Activated naive CD4-positive, alpha-beta T cell treated with anti-CD3 and anti-CD28 coated beads for 36 hours (primary cell): ENCODE results near the gene POC5. TPM values are rescaled to one million over a fixed set of nuclear protein-coding genes. Genes with fewer than 3 reads are reported as not detected.
A peak's percentile ranks its signal among the peaks of the same experiment; 100 is the strongest.
"Not testable (repeated sequence)": the region's sequence is repeated elsewhere in the genome, so short reads cannot be mapped to it uniquely, and the experiment has no call there.

Experiments used
- CTCF ChIA-PET: fragments of 350-600 bp; sonication (Branson Sonifier 250); formaldehyde crosslinking; loops from one replicate; lab custom pipeline; 2021; ENCODE audit warnings: antibody characterized with exemption; lab: Charles Lee
- DNase-seq: peaks from one replicate; pipeline ENCODE4 v3.0.0-alpha.2; 2020
- H3K27ac Mint-ChIP-seq: one replicate; pipeline ENCODE4 v1.8.0; 2021; ENCODE audit warnings: mild to moderate bottlenecking, mixed read lengths
- H3K27me3 Mint-ChIP-seq: one replicate; pipeline ENCODE4 v1.8.0; 2021; ENCODE audit warnings: low read depth, mixed read lengths
- H3K36me3 Mint-ChIP-seq: one replicate; pipeline ENCODE4 v1.8.0; 2021; ENCODE audit warnings: low read depth, mixed read lengths
- H3K4me1 Mint-ChIP-seq: one replicate; pipeline ENCODE4 v1.8.0; 2021; ENCODE audit warnings: low read depth, mixed read lengths
- H3K4me3 Mint-ChIP-seq: one replicate; pipeline ENCODE4 v1.8.0; 2021; ENCODE audit warnings: mild to moderate bottlenecking, moderate library complexity, mixed read lengths
- H3K9me3 Mint-ChIP-seq: one replicate; pipeline ENCODE4 v1.8.0; 2021; ENCODE audit warnings: mixed read lengths
- intact Hi-C: fragments of 100-400 bp; cut with micrococcal nuclease; formaldehyde crosslinking; loops from one replicate; pipeline ENCODE4 v1.15.1; 2023
- total RNA-seq, 2 experiments: library from RNA; stranded (reverse); gene quantifications; one replicate each; pipeline ENCODE4 v1.2.3, GENCODE V29; 2021

The POC5 gene
- total RNA-seq, 2 experiments from 2014 or later: 17.5 to 17.7 TPM

- H3K4me3 Mint-ChIP-seq, DNase-seq, H3K9me3 Mint-ChIP-seq, H3K27ac Mint-ChIP-seq, H3K4me1 Mint-ChIP-seq, intact Hi-C loops, H3K27me3 Mint-ChIP-seq, CTCF ChIA-PET: not testable (repeated sequence)
- peaks cover 30% of the 10 kb centered on the region for H3K36me3 Mint-ChIP-seq
Measured at GRCh38 chr5:75695472-75696351, 21.5 kb downstream of the POC5 start.

DNA sequence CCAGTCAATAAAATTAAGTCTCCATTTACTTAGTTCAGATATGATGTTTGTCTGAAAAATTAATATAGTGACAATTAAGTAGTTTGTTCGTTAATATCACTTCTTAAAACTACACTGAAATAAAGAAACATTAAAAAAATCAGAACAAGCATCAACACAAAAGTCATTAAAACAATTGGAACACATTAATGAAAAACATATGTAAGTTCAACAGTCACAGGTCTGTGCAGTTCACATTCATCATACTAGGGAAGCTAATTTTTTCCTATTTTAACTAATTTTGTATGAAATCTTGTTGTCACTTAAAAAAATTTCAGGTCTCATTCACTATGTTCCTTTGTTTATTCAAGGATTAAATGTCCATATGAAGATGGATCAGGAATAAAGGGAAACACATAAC lies 22.5 kb downstream of the POC5 start:
- Mint-ChIP-seq H3K27ac (no peak overlapping the region), H3K4me1 (peaks cover 3% of the 10 kb centered on the region), H3K9me3 (no peaks in the 10 kb centered on the region), H3K36me3 (peaks cover 27% of the 10 kb centered on the region), H3K27me3 (no peaks in the 10 kb centered on the region), H3K4me3 (no peak overlapping the region)
- DNase-seq: no peak
- CTCF ChIA-PET: no interaction called here
- intact Hi-C loops: no loop called here

DNA sequence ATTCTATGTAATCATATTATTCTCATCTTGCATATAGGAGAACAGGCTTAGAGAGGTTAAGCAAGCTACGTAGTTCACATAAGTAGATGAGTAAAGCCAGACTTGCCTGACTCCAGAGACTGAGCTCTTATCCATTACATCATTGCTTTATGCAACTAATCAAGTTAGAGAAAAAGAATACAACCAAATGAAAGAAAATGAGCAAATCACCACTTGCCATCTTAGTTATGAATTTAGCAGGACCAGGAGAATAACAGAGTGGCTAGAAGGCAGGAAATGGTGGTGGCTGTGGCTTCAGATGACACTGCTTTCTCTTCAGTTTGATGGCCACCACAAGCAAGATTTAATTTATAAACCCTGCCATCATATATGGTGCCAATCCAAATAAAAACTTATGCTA lies 26.6 kb downstream of the POC5 start:
- DNase-seq: no peak
- no peaks in the 10 kb centered on the region for H3K4me1 Mint-ChIP-seq
- intact Hi-C loops: no loop called here
- H3K27ac Mint-ChIP-seq: no peak overlapping the region
- no peaks in the 10 kb centered on the region for H3K27me3 Mint-ChIP-seq
- CTCF ChIA-PET: interaction anchor here (1.0 kb wide), 1 partner anchor 755 kb away, joined by 3 read pairs; no protein-coding TSS in a partner anchor
- H3K9me3 Mint-ChIP-seq: no peaks in the 10 kb centered on the region
- H3K4me3 Mint-ChIP-seq: no peak overlapping the region
- peaks cover 18% of the 10 kb centered on the region for H3K36me3 Mint-ChIP-seq

GRCh38 chr5:75686480-75686879 lies 30.8 kb downstream of the POC5 start:
- Mint-ChIP-seq H3K27me3 (no peaks in the 10 kb centered on the region), H3K27ac (no peak overlapping the region), H3K36me3 (peaks cover 7% of the 10 kb centered on the region), H3K4me1 (no peaks in the 10 kb centered on the region), H3K4me3 (no peak overlapping the region), H3K9me3 (no peaks in the 10 kb centered on the region)
- no peak for DNase-seq
- CTCF ChIA-PET: interaction anchor here (1.6 kb wide), 1 partner anchor 449 kb away, joined by 4 read pairs; the partner anchor contains the start of gene ANKRD31
- intact Hi-C loops: no loop called here

- Mint-ChIP-seq H3K27ac (no peak overlapping the region), H3K9me3 (no peaks in the 10 kb centered on the region), H3K4me1 (no peaks in the 10 kb centered on the region), H3K27me3 (no peaks in the 10 kb centered on the region), H3K4me3 (no peak overlapping the region), H3K36me3 (peaks cover 7% of the 10 kb centered on the region)
- intact Hi-C loops: no loop called here
- no peak for DNase-seq
- CTCF ChIA-PET: interaction anchor here (0.7 to 1.6 kb wide), 2 partner anchors 374 to 448 kb away, joined by 3 to 4 read pairs; partner anchors contain the start of gene ANKRD31
Measured at GRCh38 chr5:75685141-75685540, 32.1 kb downstream of the POC5 start.

GRCh38 chr5:75681125-75681830 lies 36.0 kb downstream of the POC5 start:
- H3K4me3 Mint-ChIP-seq: no peak overlapping the region
- H3K9me3 Mint-ChIP-seq: no peaks in the 10 kb centered on the region
- CTCF ChIA-PET: interaction anchor here (0.6 to 2.0 kb wide), 11 partner anchors 9 to 708 kb away, joined by 3 to 13 read pairs (median 4); partner anchors contain the start of gene ANKRD31
- peaks cover 4% of the 10 kb centered on the region for H3K36me3 Mint-ChIP-seq
- DNase-seq: no peak
- H3K27me3 Mint-ChIP-seq: no peaks in the 10 kb centered on the region
- H3K27ac Mint-ChIP-seq: no peak overlapping the region
- intact Hi-C loops: loop anchor here (1.0 to 5.0 kb wide), 3 partner anchors 170 to 444 kb away; partner anchors contain the start of genes CERT1 and POLK
- peaks cover 12% of the 10 kb centered on the region for H3K4me1 Mint-ChIP-seq

- CTCF ChIA-PET: interaction anchor here (0.6 kb wide), 2 partner anchors 170 to 371 kb away, joined by 4 to 6 read pairs; no protein-coding TSS in a partner anchor
- Mint-ChIP-seq H3K4me1 (peaks cover 12% of the 10 kb centered on the region), H3K36me3 (no peaks in the 10 kb centered on the region), H3K9me3 (no peaks in the 10 kb centered on the region), H3K27me3 (no peaks in the 10 kb centered on the region), H3K27ac (peak overlapping the region; percentile 66), H3K4me3 (no peak overlapping the region)
- intact Hi-C loops: loop anchor here (1.0 kb wide), 1 partner anchor 9 kb away; no protein-coding TSS in a partner anchor
- DNase-seq: peak; percentile 41
Measured at GRCh38 chr5:75678155-75678554, 39.1 kb downstream of the POC5 start.

DNA sequence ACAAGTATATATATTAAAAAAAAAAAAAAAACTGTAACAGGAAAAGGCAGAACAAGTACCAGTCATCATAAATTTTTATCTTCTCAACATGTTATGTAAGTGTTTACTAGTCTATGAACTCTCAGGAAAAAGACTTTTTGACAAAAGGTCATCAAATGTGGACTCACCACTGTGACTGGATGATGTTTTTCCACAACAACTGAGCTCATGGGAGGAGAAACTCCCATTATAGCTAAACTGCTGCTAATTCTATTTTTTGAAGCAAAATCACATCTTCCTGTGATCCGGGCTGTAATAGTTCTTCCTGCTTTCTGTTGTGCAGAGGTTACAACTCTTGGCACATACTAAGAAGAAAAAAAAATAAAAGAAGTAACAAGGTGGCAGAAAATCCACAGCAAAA lies 39.6 kb downstream of the POC5 start:
- CTCF ChIA-PET: interaction anchor here (0.6 kb wide), 2 partner anchors 170 to 372 kb away, joined by 4 to 6 read pairs; no protein-coding TSS in a partner anchor
- Mint-ChIP-seq H3K4me3 (peak overlapping the region; percentile 7), H3K9me3 (no peaks in the 10 kb centered on the region), H3K27ac (peak overlapping the region; percentile 66), H3K36me3 (peaks cover under 1% of the 10 kb centered on the region), H3K4me1 (peaks cover 12% of the 10 kb centered on the region), H3K27me3 (no peaks in the 10 kb centered on the region)
- intact Hi-C loops: loop anchor here (1.0 kb wide), 1 partner anchor 8 kb away; no protein-coding TSS in a partner anchor
- DNase-seq: no peak

GRCh38 chr5:75675783-75676182 lies 41.5 kb downstream of the POC5 start:
- peaks cover 5% of the 10 kb centered on the region for H3K36me3 Mint-ChIP-seq
- H3K9me3 Mint-ChIP-seq: no peaks in the 10 kb centered on the region
- no peak for DNase-seq
- peaks cover 18% of the 10 kb centered on the region for H3K4me1 Mint-ChIP-seq
- no peaks in the 10 kb centered on the region for H3K27me3 Mint-ChIP-seq
- no peak overlapping the region for H3K4me3 Mint-ChIP-seq
- H3K27ac Mint-ChIP-seq: no peak overlapping the region
- intact Hi-C loops: no loop called here
- CTCF ChIA-PET: interaction anchor here (1.0 to 1.7 kb wide), 2 partner anchors 11 to 439 kb away, joined by 3 to 4 read pairs; partner anchors contain the start of gene ANKRD31

- CTCF ChIA-PET: interaction anchor here (1.4 kb wide), 1 partner anchor 9 kb away, joined by 4 read pairs; no protein-coding TSS in a partner anchor
- H3K4me3 Mint-ChIP-seq: no peak overlapping the region
- H3K27me3 Mint-ChIP-seq: no peaks in the 10 kb centered on the region
- H3K27ac Mint-ChIP-seq: no peak overlapping the region
- DNase-seq: no peak
- peaks cover 33% of the 10 kb centered on the region for H3K4me1 Mint-ChIP-seq
- peaks cover 5% of the 10 kb centered on the region for H3K36me3 Mint-ChIP-seq
- no peaks in the 10 kb centered on the region for H3K9me3 Mint-ChIP-seq
- intact Hi-C loops: no loop called here
Measured at GRCh38 chr5:75672616-75673015, 44.6 kb downstream of the POC5 start.

DNA sequence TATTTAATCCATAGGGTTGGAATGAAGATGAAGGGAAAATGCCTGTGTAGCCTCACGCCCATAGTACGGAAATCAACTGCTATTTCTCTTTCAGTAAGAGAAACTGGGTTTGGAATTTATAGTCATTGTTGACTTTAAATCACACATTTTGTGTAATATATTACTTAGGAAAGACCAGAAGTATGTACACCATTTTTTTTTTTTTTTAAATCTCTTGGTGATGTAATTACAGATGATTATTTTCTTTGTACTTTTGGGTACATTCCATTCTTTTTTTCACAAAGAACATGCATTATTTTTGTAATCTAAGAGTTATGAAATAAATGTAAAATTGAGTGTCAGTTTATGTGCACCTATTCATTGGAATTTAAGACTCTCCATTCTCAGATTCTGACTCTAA lies 45.7 kb downstream of the POC5 start:
- intact Hi-C loops: no loop called here
- Mint-ChIP-seq H3K27ac (no peak overlapping the region), H3K9me3 (no peaks in the 10 kb centered on the region), H3K4me3 (no peak overlapping the region), H3K4me1 (peaks cover 30% of the 10 kb centered on the region), H3K27me3 (no peaks in the 10 kb centered on the region), H3K36me3 (peaks cover 5% of the 10 kb centered on the region)
- CTCF ChIA-PET: no interaction called here
- DNase-seq: no peak

GRCh38 chr5:75670577-75670976 lies 46.7 kb downstream of the POC5 start:
- no peaks in the 10 kb centered on the region for H3K27me3 Mint-ChIP-seq
- no peak for DNase-seq
- H3K9me3 Mint-ChIP-seq: no peaks in the 10 kb centered on the region
- H3K4me3 Mint-ChIP-seq: no peak overlapping the region
- H3K36me3 Mint-ChIP-seq: peaks cover 5% of the 10 kb centered on the region
- no peak overlapping the region for H3K27ac Mint-ChIP-seq
- CTCF ChIA-PET: no interaction called here
- peaks cover 30% of the 10 kb centered on the region for H3K4me1 Mint-ChIP-seq
- intact Hi-C loops: no loop called here
